ENCODE measurements around the gene TPMT.

- TF ChIP-seq, protein P1, sequence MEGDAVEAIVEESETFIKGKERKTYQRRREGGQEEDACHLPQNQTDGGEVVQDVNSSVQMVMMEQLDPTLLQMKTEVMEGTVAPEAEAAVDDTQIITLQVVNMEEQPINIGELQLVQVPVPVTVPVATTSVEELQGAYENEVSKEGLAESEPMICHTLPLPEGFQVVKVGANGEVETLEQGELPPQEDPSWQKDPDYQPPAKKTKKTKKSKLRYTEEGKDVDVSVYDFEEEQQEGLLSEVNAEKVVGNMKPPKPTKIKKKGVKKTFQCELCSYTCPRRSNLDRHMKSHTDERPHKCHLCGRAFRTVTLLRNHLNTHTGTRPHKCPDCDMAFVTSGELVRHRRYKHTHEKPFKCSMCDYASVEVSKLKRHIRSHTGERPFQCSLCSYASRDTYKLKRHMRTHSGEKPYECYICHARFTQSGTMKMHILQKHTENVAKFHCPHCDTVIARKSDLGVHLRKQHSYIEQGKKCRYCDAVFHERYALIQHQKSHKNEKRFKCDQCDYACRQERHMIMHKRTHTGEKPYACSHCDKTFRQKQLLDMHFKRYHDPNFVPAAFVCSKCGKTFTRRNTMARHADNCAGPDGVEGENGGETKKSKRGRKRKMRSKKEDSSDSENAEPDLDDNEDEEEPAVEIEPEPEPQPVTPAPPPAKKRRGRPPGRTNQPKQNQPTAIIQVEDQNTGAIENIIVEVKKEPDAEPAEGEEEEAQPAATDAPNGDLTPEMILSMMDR (IDR thresholded peaks at IDR 0.05): no peak
- no peak for TF ChIP-seq EP300 (IDR thresholded peaks at IDR 0.05)
These were observed 27.7 kb upstream of the TPMT start for GRCh38 chr6:18182568-18182967.
